Parathyroid adenoma (tissue), 2 donors: Measurements from ENCODE around the gene LYPD3.

Experiments used
- H2AFZ ChIP-seq: fragments of 300-600 bp; sonication (generic); one replicate; pipeline ENCODE4 v1.7.0; 2017; ENCODE audit warnings: antibody characterized with exemption, mild to moderate bottlenecking
- H3K27ac ChIP-seq: fragments of 300-600 bp; sonication (generic); one replicate; pipeline ENCODE4 v1.7.0; 2017
- H3K27me3 ChIP-seq: fragments of 300-600 bp; sonication (generic); one replicate; pipeline ENCODE4 v1.7.0; 2017; ENCODE audit warnings: low read length; ENCODE audit not compliant: control insufficient read depth, insufficient read depth
- H3K36me3 ChIP-seq: fragments of 300-600 bp; sonication (generic); one replicate; pipeline ENCODE4 v1.7.0; 2017; ENCODE audit warnings: low read length; ENCODE audit not compliant: control insufficient read depth, insufficient read depth
- H3K4me1 ChIP-seq: fragments of 300-600 bp; sonication (generic); one replicate; pipeline ENCODE4 v1.7.0; 2017; ENCODE audit warnings: control low read depth
- H3K4me2 ChIP-seq: fragments of 300-600 bp; sonication (generic); one replicate; pipeline ENCODE4 v1.7.0; 2017; ENCODE audit warnings: low read length
- H3K4me3 ChIP-seq: fragments of 300-600 bp; sonication (generic); one replicate; pipeline ENCODE4 v1.7.0; 2017; ENCODE audit warnings: low read depth, low read length
- H3K79me2 ChIP-seq: fragments of 300-600 bp; sonication (generic); one replicate; pipeline ENCODE4 v1.7.0; 2017; ENCODE audit warnings: control low read depth
- H3K9ac ChIP-seq: fragments of 300-600 bp; sonication (generic); one replicate; pipeline ENCODE4 v1.7.0; 2017; ENCODE audit warnings: mild to moderate bottlenecking
- H3K9me3 ChIP-seq: fragments of 300-600 bp; sonication (generic); one replicate; pipeline ENCODE4 v1.7.0; 2017; ENCODE audit warnings: low read length; ENCODE audit not compliant: control insufficient read depth
- TF ChIP-seq, protein P1 (sequence below): fragments of 300-600 bp; sonication (generic); IDR thresholded peaks from one replicate; pipeline ENCODE4 v1.7.0; 2017; ENCODE audit warnings: antibody characterized with exemption, mild to moderate bottlenecking
- donor health status: primary hyperparathyroidism.

The LYPD3 gene

DNA sequence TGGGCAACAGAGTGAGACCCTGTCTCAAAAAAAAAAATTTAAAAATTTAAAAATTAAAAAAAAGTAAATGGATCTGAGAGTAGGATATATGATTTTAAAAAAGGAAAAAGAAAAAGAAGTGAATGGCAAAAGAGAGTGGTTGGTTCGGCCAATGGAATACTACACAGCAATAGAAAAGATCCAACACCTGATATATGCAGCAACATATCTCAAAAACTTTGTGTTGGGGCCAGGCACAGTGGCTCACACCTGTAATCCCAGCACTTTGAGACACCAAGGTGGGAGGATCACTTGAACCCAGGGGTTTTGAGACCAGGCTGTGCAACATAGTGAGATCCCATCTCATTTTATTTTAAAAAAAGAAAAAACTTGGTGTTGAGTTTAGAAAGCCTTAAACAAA is 1.4 kb upstream of the LYPD3 start:
- Histone ChIP-seq H3K9me3 (no peaks in the 10 kb centered on the region), H3K36me3 (no peaks in the 10 kb centered on the region), H3K27ac (no peak overlapping the region), H3K4me1 (no peaks in the 10 kb centered on the region), H3K79me2 (no peaks in the 10 kb centered on the region), H3K4me2 (no peak overlapping the region), H2AFZ (no peak overlapping the region), H3K27me3 (no peaks in the 10 kb centered on the region), H3K4me3 (no peak overlapping the region), H3K9ac (no peak overlapping the region)
- TF ChIP-seq, protein P1, sequence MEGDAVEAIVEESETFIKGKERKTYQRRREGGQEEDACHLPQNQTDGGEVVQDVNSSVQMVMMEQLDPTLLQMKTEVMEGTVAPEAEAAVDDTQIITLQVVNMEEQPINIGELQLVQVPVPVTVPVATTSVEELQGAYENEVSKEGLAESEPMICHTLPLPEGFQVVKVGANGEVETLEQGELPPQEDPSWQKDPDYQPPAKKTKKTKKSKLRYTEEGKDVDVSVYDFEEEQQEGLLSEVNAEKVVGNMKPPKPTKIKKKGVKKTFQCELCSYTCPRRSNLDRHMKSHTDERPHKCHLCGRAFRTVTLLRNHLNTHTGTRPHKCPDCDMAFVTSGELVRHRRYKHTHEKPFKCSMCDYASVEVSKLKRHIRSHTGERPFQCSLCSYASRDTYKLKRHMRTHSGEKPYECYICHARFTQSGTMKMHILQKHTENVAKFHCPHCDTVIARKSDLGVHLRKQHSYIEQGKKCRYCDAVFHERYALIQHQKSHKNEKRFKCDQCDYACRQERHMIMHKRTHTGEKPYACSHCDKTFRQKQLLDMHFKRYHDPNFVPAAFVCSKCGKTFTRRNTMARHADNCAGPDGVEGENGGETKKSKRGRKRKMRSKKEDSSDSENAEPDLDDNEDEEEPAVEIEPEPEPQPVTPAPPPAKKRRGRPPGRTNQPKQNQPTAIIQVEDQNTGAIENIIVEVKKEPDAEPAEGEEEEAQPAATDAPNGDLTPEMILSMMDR, result no peak

DNA sequence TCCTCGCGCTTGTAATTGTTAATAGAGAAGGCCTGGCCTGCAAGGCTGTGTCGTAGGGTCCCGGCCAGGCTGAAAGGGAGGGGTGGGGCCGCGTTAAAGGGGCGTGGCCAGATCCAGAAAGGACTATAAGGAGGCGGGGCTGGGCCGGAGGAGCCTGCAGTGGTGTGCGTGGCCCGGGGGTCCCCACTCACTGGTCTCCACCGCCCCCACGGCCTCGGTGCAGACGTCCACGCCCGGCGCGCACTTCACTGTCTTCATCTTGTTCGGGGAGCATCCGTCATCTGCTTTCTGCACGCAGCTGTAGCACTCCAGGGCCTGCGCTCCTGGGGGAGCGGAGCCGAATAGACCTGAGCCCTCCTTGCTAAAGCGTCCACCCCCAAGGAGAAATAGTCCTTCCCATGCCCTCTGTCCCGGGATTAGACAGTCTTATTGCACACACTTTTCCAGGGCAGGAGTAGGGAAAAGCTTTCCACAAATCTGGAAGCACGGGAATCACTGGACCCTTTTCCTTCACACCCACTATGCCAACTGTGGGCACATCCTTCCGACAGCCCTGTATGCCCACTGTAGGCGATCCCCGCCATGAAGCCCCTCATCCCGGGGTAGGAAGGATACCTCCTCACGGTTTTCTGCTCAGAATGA is 1.2 kb downstream of the LYPD3 start:
- no peaks in the 10 kb centered on the region for H3K36me3 ChIP-seq
- peak overlapping the region; percentile 93 for H2AFZ ChIP-seq

DNA sequence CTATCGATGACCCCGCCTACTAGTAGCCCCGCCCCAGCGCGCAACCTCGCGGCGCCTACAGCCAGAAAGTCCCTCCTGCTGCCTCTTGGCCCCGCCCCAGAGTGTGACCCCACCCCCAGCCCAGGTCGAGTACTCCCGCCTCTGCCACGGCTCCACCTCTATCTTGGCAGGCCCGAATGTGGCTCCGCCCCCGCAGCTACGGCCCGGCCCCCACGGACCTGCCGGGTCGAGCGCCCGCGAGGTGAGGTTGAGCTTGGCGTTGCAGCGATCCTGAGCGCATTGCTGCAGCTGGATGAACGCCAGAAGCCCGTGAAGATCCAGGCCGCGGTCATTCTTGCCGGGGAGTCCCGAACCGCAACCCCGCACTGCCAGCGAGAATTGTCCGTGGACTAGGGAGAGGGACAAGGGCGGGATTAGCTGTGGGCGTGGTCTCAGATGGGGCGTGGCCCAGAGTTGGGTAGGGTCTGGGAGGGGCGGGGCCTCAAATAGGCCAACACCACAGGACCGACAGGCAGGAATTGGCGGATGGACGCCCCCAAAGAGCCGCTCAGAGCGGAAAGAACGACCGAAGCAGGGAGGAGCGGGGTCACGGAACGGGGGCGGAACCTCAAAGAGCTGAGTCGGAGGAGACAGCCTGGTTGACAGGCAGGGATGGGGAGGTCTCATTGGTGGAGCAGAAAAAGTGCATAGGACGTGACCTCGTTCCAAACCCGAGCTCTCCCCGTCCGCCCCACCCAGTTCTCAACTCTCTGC is 1.9 kb downstream of the LYPD3 start:
- Histone ChIP-seq H3K27me3 (no peaks in the 10 kb centered on the region), H3K9me3 (no peaks in the 10 kb centered on the region), H3K9ac (no peak overlapping the region), H3K4me1 (no peaks in the 10 kb centered on the region), H3K4me3 (peak overlapping the region; percentile 77), H2AFZ (peak overlapping the region; percentile 93), H3K4me2 (peak overlapping the region; percentile 93), H3K79me2 (no peaks in the 10 kb centered on the region), H3K27ac (peak overlapping the region; percentile 61), H3K36me3 (no peaks in the 10 kb centered on the region)
- TF ChIP-seq, protein P1, result no peak

More for the DNA sequence above, 1.2 kb downstream of the LYPD3 start:
- no peaks in the 10 kb centered on the region for H3K4me1 ChIP-seq
- peak overlapping the region; percentile 77 for H3K4me3 ChIP-seq
- no peaks in the 10 kb centered on the region for H3K79me2 ChIP-seq
- no peaks in the 10 kb centered on the region for H3K9me3 ChIP-seq
- TF ChIP-seq, protein P1, result no peak
- H3K4me2 ChIP-seq, result peak overlapping the region; percentile 93
- H3K27ac ChIP-seq, result peak overlapping the region; percentile 61
- H3K27me3 ChIP-seq, result no peaks in the 10 kb centered on the region
- H3K9ac ChIP-seq, result no peak overlapping the region

DNA sequence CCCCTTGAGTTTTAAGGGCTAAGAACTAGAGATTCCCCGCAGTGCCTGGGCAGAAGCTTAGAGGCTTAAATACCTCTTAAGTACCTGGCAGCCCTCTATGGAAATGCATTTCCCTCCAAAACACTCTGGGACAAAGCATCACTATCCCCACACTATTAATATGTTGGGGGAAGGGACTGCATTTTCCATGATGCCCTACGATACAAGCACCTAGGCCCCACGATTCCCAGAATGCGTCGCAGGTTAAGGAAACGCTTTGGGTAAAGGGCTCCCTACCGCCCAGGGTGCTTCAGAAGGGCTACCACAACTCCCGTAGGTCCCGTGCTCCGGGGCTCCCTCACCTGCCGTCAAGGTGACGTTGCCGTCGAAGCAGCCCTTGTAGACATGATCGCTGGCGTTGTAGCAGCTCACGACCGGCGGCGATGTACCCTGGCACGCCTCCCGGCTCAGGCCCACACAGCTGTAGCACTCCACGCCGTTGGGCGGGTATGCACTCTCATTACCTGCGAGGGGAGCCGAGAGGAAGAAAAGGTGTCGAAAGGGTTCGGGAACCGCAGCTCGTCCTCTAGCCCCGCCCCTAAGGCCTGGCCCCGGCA is 2.5 kb downstream of the LYPD3 start:
- TF ChIP-seq, protein P1, result no peak
- Histone ChIP-seq H2AFZ (peak overlapping the region; percentile 93), H3K4me2 (peak overlapping the region; percentile 72), H3K4me3 (peak overlapping the region; percentile 77), H3K9ac (no peak overlapping the region), H3K9me3 (no peaks in the 10 kb centered on the region), H3K27ac (peak overlapping the region; percentile 41), H3K27me3 (no peaks in the 10 kb centered on the region), H3K79me2 (no peaks in the 10 kb centered on the region), H3K36me3 (no peaks in the 10 kb centered on the region), H3K4me1 (no peaks in the 10 kb centered on the region)
